Measurements from ENCODE around the gene TDRD7. TPM values are rescaled to one million over a fixed set of nuclear protein-coding genes. Genes with fewer than 3 reads are reported as not detected.
"Not testable (repeated sequence)": the region's sequence is repeated elsewhere in the genome, so short reads cannot be mapped to it uniquely, and the experiment has no call there.

TDRD7 gene
- total RNA-seq, 4 donors from 2014 or later = 9.6 to 18.4 (median 10.8) TPM

DNA sequence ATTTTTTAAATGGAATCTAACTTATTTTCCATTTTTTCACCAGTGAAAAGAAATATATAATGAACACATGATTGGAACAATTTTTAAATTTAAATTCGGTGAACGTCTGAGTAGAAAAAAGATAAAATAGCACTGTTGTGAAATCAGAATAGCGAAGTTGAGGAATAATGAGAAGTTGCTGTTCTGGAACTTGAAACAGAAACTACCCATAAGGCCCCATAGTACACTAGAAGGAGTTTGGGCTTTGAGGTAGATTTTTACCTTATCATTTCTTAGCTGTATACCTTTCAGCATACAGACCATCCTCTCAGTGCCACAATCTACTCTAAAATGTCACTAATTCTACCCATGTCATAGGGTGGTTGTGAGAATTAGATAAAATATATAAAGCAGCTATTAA, 35.1 kb downstream of the TDRD7 start:
- 84 to 88% methylated on average over 3 of the region's 3 CpGs for WGBS, 2 donors
- Histone ChIP-seq H3K36me3 (peaks cover 0 to 56% (median 0%) of the 10 kb centered on the region in 3 donors), H3K9me3 (no peaks in the 10 kb centered on the region), H3K27me3 (no peaks in the 10 kb centered on the region), H3K27ac (no peak overlapping the region), H3K4me3 (no peak overlapping the region), H3K4me1 (no peaks in the 10 kb centered on the region)
- no peak for DNase-seq (ENCODE audit: low spot score in 2 of 2)
- no peak for TF ChIP-seq POLR2A (IDR thresholded peaks at IDR 0.05)
- TF ChIP-seq, protein P1, sequence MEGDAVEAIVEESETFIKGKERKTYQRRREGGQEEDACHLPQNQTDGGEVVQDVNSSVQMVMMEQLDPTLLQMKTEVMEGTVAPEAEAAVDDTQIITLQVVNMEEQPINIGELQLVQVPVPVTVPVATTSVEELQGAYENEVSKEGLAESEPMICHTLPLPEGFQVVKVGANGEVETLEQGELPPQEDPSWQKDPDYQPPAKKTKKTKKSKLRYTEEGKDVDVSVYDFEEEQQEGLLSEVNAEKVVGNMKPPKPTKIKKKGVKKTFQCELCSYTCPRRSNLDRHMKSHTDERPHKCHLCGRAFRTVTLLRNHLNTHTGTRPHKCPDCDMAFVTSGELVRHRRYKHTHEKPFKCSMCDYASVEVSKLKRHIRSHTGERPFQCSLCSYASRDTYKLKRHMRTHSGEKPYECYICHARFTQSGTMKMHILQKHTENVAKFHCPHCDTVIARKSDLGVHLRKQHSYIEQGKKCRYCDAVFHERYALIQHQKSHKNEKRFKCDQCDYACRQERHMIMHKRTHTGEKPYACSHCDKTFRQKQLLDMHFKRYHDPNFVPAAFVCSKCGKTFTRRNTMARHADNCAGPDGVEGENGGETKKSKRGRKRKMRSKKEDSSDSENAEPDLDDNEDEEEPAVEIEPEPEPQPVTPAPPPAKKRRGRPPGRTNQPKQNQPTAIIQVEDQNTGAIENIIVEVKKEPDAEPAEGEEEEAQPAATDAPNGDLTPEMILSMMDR (IDR thresholded peaks at IDR 0.05) = no peak
- TF ChIP-seq EP300 (IDR thresholded peaks at IDR 0.05) = no peak

DNA sequence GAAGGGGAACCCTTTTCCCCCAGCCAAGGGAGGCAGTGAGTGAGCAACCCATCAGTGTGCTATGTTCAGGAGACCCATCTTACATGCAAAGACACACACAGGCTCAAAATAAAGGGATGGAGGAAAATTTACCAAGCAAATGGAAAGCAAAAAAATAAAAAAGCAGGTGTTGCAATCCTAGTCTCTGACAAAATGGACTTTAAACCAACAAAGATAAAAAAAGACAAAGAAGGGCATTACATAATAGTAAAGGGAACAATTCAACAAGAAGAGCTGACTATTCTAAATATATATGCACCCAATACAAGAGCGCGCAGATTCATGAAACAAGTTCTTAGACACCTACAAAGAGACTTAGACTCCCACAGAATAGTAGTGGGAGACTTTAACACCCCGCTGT, 41.7 kb downstream of the TDRD7 start:
- peaks cover 0 to 19% (median 0%) of the 10 kb centered on the region in 3 donors for H3K36me3 ChIP-seq
- H3K9me3 ChIP-seq; H3K27me3 ChIP-seq; H3K4me1 ChIP-seq; H3K27ac ChIP-seq; DNase-seq (ENCODE audit: low spot score in 2 of 2); H3K4me3 ChIP-seq: not testable (repeated sequence)
- 91 to 99% methylated on average over 3 of the region's 3 CpGs for WGBS, 2 donors

DNA sequence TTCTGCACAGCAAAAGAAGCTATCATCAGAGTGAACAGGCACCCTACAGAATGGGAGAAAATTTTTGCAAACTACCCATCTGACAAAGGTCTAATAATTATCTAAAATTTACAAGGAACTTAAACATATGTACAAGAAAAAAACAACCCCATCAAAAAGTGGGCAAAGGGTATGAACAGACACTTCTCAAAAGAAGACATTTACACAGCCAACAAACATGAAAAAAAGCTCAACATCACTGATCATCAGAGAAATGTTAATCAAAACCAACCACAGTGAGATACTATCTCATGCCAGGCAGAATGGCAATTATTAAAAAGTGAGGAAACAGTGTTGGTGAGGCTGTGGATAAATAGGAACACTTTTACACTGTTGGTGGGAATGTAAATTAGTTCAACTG, 44.9 kb downstream of the TDRD7 start:
- H3K36me3 ChIP-seq = peaks cover 0 to 13% (median 0%) of the 10 kb centered on the region in 3 donors
- H3K4me3 ChIP-seq; H3K27ac ChIP-seq; DNase-seq (ENCODE audit: low spot score in 2 of 2); H3K4me1 ChIP-seq; H3K27me3 ChIP-seq; H3K9me3 ChIP-seq: not testable (repeated sequence)

DNA sequence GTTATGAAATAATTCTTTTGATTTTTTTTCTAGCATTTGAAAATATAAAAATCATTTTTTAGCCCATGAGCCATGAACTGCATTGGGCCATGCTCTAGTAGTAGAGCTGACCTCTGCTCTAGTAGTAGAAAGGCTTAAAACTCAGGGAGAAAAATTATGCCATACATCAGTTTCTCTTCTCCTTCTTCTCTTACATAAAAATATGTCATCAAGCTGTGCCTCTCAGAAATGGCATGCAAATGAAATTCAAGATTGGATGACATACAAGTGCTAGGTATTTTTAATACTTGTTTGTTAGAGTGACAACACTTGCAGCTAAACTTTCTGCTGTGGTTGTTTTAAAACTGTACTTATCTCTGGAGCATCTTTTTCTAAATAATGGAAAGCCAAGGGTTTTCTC, 47.4 kb downstream of the TDRD7 start:
- H3K4me1 ChIP-seq = no peaks in the 10 kb centered on the region
- H3K4me3 ChIP-seq = no peak overlapping the region
- TF ChIP-seq, protein P1 (IDR thresholded peaks at IDR 0.05) = no peak
- TF ChIP-seq POLR2A (IDR thresholded peaks at IDR 0.05) = no peak
- no peak for DNase-seq (ENCODE audit: low spot score in 2 of 2)
- H3K36me3 ChIP-seq = peaks cover 0 to 29% (median 0%) of the 10 kb centered on the region in 3 donors
- no peaks in the 10 kb centered on the region for H3K27me3 ChIP-seq
- no peak overlapping the region for H3K27ac ChIP-seq
- no peaks in the 10 kb centered on the region for H3K9me3 ChIP-seq

DNA sequence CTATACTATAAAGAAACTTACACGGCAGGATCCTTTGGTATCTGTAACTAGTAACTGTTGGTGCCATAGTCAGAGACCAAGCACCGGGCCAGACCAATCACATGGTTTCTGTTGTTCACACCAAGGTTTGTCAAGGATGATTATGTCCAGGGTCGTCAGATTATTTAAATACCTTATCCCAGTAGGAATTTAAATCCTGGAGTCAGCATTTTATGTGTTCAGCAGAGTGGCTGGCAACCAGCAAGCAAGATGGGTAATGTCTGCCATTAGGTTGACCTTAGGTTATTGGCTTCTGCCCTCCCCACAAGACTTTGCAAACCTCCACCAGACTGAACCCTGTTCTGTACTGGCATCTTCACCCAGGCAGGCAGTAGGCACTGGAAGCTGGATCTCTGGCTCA, 50.3 kb downstream of the TDRD7 start:
- no peak overlapping the region for H3K4me3 ChIP-seq
- WGBS, 2 donors = 85 to 86% methylated on average over 3 of the region's 3 CpGs
- H3K27me3 ChIP-seq = no peaks in the 10 kb centered on the region
- H3K9me3 ChIP-seq = no peaks in the 10 kb centered on the region
- TF ChIP-seq EP300 (IDR thresholded peaks at IDR 0.05) = no peak
- no peak for TF ChIP-seq POLR2A (IDR thresholded peaks at IDR 0.05)
- TF ChIP-seq, protein P1 (IDR thresholded peaks at IDR 0.05) = no peak
- peaks cover 0 to 57% (median 0%) of the 10 kb centered on the region in 3 donors for H3K36me3 ChIP-seq
- H3K27ac ChIP-seq = no peak overlapping the region
- no peak for DNase-seq (ENCODE audit: low spot score in 2 of 2)
- no peaks in the 10 kb centered on the region for H3K4me1 ChIP-seq

DNA sequence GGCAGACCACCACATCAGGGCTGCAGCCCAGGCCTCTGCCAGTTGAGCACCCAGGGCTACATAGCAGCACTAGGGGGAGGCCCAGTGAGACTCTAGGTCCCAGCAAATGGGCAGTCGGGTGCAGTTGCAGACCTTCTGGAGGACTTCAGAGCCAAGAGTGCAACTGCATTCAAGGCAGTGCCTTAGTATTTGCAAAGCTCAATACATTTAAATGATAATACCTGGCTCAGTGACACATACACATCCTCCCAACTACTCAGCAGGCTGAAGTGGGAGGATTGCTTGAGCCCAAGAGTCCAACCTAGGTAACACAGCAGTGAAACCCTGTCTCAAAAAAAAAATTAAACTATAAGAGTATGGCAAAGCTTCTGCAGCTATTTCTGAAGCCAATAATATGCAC, 51.0 kb downstream of the TDRD7 start:
- H3K27ac ChIP-seq = no peak overlapping the region
- H3K9me3 ChIP-seq = no peaks in the 10 kb centered on the region
- no peak for DNase-seq (ENCODE audit: low spot score in 2 of 2)
- H3K4me3 ChIP-seq = no peak overlapping the region
- no peaks in the 10 kb centered on the region for H3K27me3 ChIP-seq
- H3K4me1 ChIP-seq = no peaks in the 10 kb centered on the region
- TF ChIP-seq, protein P1 (IDR thresholded peaks at IDR 0.05) = no peak
- TF ChIP-seq POLR2A (IDR thresholded peaks at IDR 0.05) = no peak
- no peak for TF ChIP-seq EP300 (IDR thresholded peaks at IDR 0.05)
- WGBS, 2 donors = 100% methylated on average over 1 of the region's 1 CpG
- peaks cover 0 to 59% (median 0%) of the 10 kb centered on the region in 3 donors for H3K36me3 ChIP-seq
